ENCODE results near the gene ZCRB1. TPM values are rescaled to one million over a fixed set of nuclear protein-coding genes. Genes with fewer than 3 reads are reported as not detected.

ZCRB1 gene
- total and polyA plus RNA-seq, 2 experiments from 2014 or later = 18.1 to 256 TPM

- Histone ChIP-seq H3K27ac (ENCODE audit: low read depth) (no peak overlapping the region), H3K4me1 (ENCODE audit: insufficient read depth) (peaks cover 3% of the 10 kb centered on the region; the same call in 1 of the 2 replicates), H3K79me2 (replicated peaks; ENCODE audit: insufficient read depth) (peaks cover 83% of the 10 kb centered on the region), H3F3A (replicated peaks; ENCODE audit: low read depth) (no peaks in the 10 kb centered on the region), H4K20me1 (replicated peaks; ENCODE audit: insufficient read depth) (peaks cover 12% of the 10 kb centered on the region), H3K27me3 (ENCODE audit: insufficient read depth) (no peaks in the 10 kb centered on the region), H2AFZ (no peak overlapping the region), H3K36me3 (ENCODE audit: insufficient read depth) (0 out of 2 replicates have a peak, but pooled peaks cover 3% of the 10 kb centered on the region), H3K9me2 (ENCODE audit: insufficient read depth) (no peaks in the 10 kb centered on the region), H3K4me2 (no peak overlapping the region), H3K4me3 (no peak overlapping the region)
- no peak for DNase-seq (ENCODE audit: low spot score)
- ATAC-seq = no peak
- peaks cover 16% of the 10 kb centered on the region for H3K9me3 Mint-ChIP-seq
- H3K36me3 Mint-ChIP-seq (ENCODE audit: low read depth) = peaks cover 30% of the 10 kb centered on the region
- H3K27ac Mint-ChIP-seq = no peak overlapping the region
- TF ChIP-seq CTCF (conservative IDR thresholded peaks at IDR 0.05; ENCODE audit: low read depth in 2 of 2) (no peak), REST (IDR thresholded peaks at IDR 0.05; ENCODE audit: unreplicated experiment) (no peak), JUNB (IDR thresholded peaks at IDR 0.05; ENCODE audit: unreplicated experiment) (no peak), EZH2phosphoT487 (IDR thresholded peaks at IDR 0.05; ENCODE audit: unreplicated experiment) (no peak), CREB1 (CRISPR knock-in tag; IDR thresholded peaks at IDR 0.05; ENCODE audit: low read depth) (no peak), STAT1 (IDR thresholded peaks at IDR 0.05; ENCODE audit: unreplicated experiment) (no peak), POLR2AphosphoS5 (IDR thresholded peaks at IDR 0.05; ENCODE audit: low read depth) (no peak), ZNF462 (CRISPR knock-in tag; IDR thresholded peaks at IDR 0.05) (no peak), ETS1 (IDR thresholded peaks at IDR 0.05) (no peak), NANOG (IDR thresholded peaks at IDR 0.05; ENCODE audit: borderline replicate concordance) (no peak), EZH2 (IDR thresholded peaks at IDR 0.05; ENCODE audit: low read depth, unreplicated experiment) (no peak), ZNF331 (CRISPR knock-in tag; IDR thresholded peaks at IDR 0.05; ENCODE audit: low read depth) (no peak), ZNF114 (CRISPR knock-in tag; IDR thresholded peaks at IDR 0.05) (no peak)
- H3K4me3 Mint-ChIP-seq = no peak overlapping the region
- no peaks in the 10 kb centered on the region; the same call in 2 of the 3 replicates for H3K4me1 Mint-ChIP-seq
- peaks cover 5% of the 10 kb centered on the region for H3K27me3 Mint-ChIP-seq (ENCODE audit: insufficient read depth, low read depth, poor library complexity)
These were observed 20.6 kb upstream of the ZCRB1 start for GRCh38 chr12:42346403-42347002.
